ENCODE results near the gene MAP3K14.

The MAP3K14 gene

DNA sequence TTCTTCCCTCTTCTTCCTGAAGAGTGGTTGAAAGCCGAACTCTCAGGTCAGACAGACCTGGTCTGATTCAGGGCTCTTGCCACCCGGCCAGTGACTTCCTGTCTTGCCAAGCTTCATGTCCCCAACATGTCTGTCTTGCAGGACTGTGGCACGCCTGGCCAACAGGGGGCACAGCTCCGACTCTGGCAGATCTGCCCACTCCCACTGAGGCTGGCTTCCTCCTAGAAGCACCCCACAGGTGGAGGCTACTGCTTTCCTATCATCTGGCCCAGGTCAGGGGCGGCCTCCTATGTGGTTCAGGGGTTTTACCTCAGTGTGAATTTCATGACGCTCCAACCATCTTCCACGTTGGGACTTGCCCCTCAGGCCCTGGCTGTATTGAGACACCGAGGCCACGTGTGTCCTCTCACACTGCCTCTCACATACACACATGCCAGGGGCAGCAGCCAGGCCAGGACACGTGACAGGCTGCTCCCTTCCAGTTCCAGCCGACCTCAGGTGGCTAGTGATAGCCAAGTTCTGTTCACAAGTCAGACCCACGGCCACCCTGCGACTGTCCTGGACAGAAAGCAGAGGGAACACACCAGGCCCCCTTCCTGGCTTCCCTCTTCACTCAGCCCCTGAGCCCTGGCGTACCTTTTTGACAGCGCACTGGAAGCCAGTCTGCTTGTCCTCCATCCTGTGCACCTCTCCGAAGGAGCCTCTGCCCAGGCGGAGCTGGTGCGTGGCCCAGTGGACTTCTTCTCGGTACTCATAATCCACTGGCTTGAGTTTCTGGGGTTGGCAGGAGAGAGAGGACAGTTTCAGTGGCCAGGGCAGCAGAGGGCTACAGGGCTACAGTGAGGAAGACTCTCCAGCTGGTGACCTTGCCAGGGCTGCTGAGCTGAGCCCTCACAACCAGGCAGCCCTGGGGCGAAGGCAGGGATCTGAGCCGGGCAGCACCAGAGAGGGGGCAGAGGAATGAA is 32.4 kb downstream of the MAP3K14 start:
- no peaks in the 10 kb centered on the region for H3K27me3 ChIP-seq (ENCODE audit: control insufficient read depth, low read length)
- peaks cover 5% of the 10 kb centered on the region for H3K4me1 ChIP-seq (ENCODE audit: control insufficient read depth, low read length)
- no peak overlapping the region for H3K27ac ChIP-seq (ENCODE audit: low read depth, low read length)
- H3K36me3 ChIP-seq (ENCODE audit: control insufficient read depth, low read length), result peaks cover 48% of the 10 kb centered on the region
- TF ChIP-seq, protein P1, sequence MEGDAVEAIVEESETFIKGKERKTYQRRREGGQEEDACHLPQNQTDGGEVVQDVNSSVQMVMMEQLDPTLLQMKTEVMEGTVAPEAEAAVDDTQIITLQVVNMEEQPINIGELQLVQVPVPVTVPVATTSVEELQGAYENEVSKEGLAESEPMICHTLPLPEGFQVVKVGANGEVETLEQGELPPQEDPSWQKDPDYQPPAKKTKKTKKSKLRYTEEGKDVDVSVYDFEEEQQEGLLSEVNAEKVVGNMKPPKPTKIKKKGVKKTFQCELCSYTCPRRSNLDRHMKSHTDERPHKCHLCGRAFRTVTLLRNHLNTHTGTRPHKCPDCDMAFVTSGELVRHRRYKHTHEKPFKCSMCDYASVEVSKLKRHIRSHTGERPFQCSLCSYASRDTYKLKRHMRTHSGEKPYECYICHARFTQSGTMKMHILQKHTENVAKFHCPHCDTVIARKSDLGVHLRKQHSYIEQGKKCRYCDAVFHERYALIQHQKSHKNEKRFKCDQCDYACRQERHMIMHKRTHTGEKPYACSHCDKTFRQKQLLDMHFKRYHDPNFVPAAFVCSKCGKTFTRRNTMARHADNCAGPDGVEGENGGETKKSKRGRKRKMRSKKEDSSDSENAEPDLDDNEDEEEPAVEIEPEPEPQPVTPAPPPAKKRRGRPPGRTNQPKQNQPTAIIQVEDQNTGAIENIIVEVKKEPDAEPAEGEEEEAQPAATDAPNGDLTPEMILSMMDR (IDR thresholded peaks at IDR 0.05; ENCODE audit: low read depth, low read length, poor library complexity, severe bottlenecking), result peak; percentile 68
- TF ChIP-seq EZH2phosphoT487 (IDR thresholded peaks at IDR 0.05; ENCODE audit: borderline replicate concordance, low read length), result no peak
- H3K9me2 ChIP-seq (replicated peaks; ENCODE audit: control insufficient read depth, low read length), result no peaks in the 10 kb centered on the region
- H3K4me2 ChIP-seq (ENCODE audit: low read length), result no peak overlapping the region
- no peaks in the 10 kb centered on the region for H3F3A ChIP-seq (ENCODE audit: control insufficient read depth, insufficient read depth)
- H3K79me2 ChIP-seq (ENCODE audit: control insufficient read depth, low read length), result no peaks in the 10 kb centered on the region
- H3K4me3 ChIP-seq (ENCODE audit: low read length), result no peak overlapping the region
- H3K9me3 ChIP-seq (ENCODE audit: control insufficient read depth, insufficient read depth, low read length), result no peaks in the 10 kb centered on the region
- H4K20me1 ChIP-seq (ENCODE audit: control insufficient read depth, insufficient read depth, low read depth, low read length), result no peaks in the 10 kb centered on the region

DNA sequence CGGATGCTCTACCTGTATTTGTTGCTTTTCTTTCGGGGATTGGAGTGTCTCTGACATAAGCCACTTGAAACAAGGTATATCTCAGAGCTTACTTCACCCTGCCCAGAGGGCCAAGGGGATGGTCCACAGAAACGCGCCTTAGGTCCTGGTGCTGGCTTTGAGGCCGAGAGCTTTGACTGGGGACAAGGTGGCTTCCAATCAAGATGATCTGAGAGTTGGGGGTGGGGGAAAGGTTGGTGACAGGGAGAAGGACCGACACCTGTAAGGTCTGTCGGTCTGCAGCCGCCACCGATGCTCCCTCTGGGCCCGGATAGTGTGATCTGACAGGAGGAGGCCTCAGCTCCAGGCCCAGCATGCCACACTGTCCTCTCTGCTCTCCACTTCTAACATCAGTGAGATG is 33.1 kb downstream of the MAP3K14 start:
- Histone ChIP-seq H3K9me2 (replicated peaks; ENCODE audit: control insufficient read depth, low read length) (no peaks in the 10 kb centered on the region), H3K27ac (ENCODE audit: low read depth, low read length) (no peak overlapping the region), H3F3A (ENCODE audit: control insufficient read depth, insufficient read depth) (no peaks in the 10 kb centered on the region)

GRCh38 chr17:45282683-45283644 is 33.9 kb downstream of the MAP3K14 start:
- H3K36me3 ChIP-seq (ENCODE audit: control insufficient read depth, low read length), result peaks cover 38% of the 10 kb centered on the region
- H4K20me1 ChIP-seq (ENCODE audit: control insufficient read depth, insufficient read depth, low read depth, low read length), result no peaks in the 10 kb centered on the region
- H3K9me2 ChIP-seq (replicated peaks; ENCODE audit: control insufficient read depth, low read length), result no peaks in the 10 kb centered on the region
- no peaks in the 10 kb centered on the region for H3K9me3 ChIP-seq (ENCODE audit: control insufficient read depth, insufficient read depth, low read length)
- peaks cover 5% of the 10 kb centered on the region; the same call in 1 of the 2 replicates for H3F3A ChIP-seq (ENCODE audit: control insufficient read depth, insufficient read depth)
- H3K4me1 ChIP-seq (ENCODE audit: control insufficient read depth, low read length), result peaks cover 5% of the 10 kb centered on the region
- no peak overlapping the region for H3K4me2 ChIP-seq (ENCODE audit: low read length)
- no peaks in the 10 kb centered on the region for H3K79me2 ChIP-seq (ENCODE audit: control insufficient read depth, low read length)
- no peak for TF ChIP-seq EZH2phosphoT487 (IDR thresholded peaks at IDR 0.05; ENCODE audit: borderline replicate concordance, low read length)
- TF ChIP-seq, protein P1 (IDR thresholded peaks at IDR 0.05; ENCODE audit: low read depth, low read length, poor library complexity, severe bottlenecking), result no peak
- no peak overlapping the region for H3K4me3 ChIP-seq (ENCODE audit: low read length)
- H3K27me3 ChIP-seq (ENCODE audit: control insufficient read depth, low read length), result no peaks in the 10 kb centered on the region
- H3K27ac ChIP-seq (ENCODE audit: low read depth, low read length), result no peak overlapping the region

More for the DNA sequence above, 33.1 kb downstream of the MAP3K14 start:
- Histone ChIP-seq H3K27me3 (ENCODE audit: control insufficient read depth, low read length) (no peaks in the 10 kb centered on the region), H3K9me3 (ENCODE audit: control insufficient read depth, insufficient read depth, low read length) (no peaks in the 10 kb centered on the region), H3K4me3 (ENCODE audit: low read length) (no peak overlapping the region), H3K79me2 (ENCODE audit: control insufficient read depth, low read length) (no peaks in the 10 kb centered on the region), H4K20me1 (ENCODE audit: control insufficient read depth, insufficient read depth, low read depth, low read length) (no peaks in the 10 kb centered on the region), H3K4me2 (ENCODE audit: low read length) (no peak overlapping the region), H3K4me1 (ENCODE audit: control insufficient read depth, low read length) (peaks cover 5% of the 10 kb centered on the region), H3K36me3 (ENCODE audit: control insufficient read depth, low read length) (peaks cover 40% of the 10 kb centered on the region)
- TF ChIP-seq, protein P1 (IDR thresholded peaks at IDR 0.05; ENCODE audit: low read depth, low read length, poor library complexity, severe bottlenecking), result no peak
- no peak for TF ChIP-seq EZH2phosphoT487 (IDR thresholded peaks at IDR 0.05; ENCODE audit: borderline replicate concordance, low read length)

Measured in DOHH2 (cell line).